ENCODE data around the gene CRYBG1.

DNA sequence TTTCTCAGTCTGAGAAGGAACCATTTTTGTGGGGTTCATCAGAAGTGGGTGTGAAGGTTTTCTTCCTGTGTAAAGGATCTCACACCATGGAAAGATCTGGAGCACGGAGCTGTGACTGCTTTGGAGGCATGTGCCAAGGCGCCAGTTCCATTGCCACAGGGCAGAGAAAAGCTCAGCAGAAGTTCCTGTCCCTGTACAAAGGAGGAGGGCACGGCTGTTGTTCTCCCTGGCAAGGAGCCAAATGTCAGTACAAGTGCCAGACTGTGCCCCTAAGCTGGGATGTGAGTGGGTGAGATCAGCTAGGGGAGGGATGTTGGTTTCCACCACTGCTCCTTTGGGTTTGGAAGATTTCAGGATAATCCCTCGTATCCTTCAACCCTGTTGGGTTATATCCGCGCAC lies 117.3 kb downstream of the CRYBG1 start:
- no peak for TF ChIP-seq CTCF (IDR thresholded peaks at IDR 0.05; ENCODE audit: insufficient read depth, low read length)
- TF ChIP-seq GABPA (IDR thresholded peaks at IDR 0.05; ENCODE audit: low read depth): no peak
- TF ChIP-seq, protein P1, sequence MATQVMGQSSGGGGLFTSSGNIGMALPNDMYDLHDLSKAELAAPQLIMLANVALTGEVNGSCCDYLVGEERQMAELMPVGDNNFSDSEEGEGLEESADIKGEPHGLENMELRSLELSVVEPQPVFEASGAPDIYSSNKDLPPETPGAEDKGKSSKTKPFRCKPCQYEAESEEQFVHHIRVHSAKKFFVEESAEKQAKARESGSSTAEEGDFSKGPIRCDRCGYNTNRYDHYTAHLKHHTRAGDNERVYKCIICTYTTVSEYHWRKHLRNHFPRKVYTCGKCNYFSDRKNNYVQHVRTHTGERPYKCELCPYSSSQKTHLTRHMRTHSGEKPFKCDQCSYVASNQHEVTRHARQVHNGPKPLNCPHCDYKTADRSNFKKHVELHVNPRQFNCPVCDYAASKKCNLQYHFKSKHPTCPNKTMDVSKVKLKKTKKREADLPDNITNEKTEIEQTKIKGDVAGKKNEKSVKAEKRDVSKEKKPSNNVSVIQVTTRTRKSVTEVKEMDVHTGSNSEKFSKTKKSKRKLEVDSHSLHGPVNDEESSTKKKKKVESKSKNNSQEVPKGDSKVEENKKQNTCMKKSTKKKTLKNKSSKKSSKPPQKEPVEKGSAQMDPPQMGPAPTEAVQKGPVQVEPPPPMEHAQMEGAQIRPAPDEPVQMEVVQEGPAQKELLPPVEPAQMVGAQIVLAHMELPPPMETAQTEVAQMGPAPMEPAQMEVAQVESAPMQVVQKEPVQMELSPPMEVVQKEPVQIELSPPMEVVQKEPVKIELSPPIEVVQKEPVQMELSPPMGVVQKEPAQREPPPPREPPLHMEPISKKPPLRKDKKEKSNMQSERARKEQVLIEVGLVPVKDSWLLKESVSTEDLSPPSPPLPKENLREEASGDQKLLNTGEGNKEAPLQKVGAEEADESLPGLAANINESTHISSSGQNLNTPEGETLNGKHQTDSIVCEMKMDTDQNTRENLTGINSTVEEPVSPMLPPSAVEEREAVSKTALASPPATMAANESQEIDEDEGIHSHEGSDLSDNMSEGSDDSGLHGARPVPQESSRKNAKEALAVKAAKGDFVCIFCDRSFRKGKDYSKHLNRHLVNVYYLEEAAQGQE (IDR thresholded peaks at IDR 0.05; ENCODE audit: insufficient replicate concordance, low read depth): no peak
